Tongue (tissue), 2 donors: Measurements from ENCODE around the gene P2RX5. TPM values are rescaled to one million over a fixed set of nuclear protein-coding genes. Genes with fewer than 3 reads are reported as not detected.

ENCODE experiments used
- DNase-seq: peaks from one replicate; pipeline ENCODE4 v3.0.0-alpha.2; 2015
- total RNA-seq: library from RNA; depleted of rRNA; stranded (reverse); fragments of >200 nt; gene quantifications from one replicate; pipeline ENCODE4 v1.2.3, GENCODE V29; 2014

The P2RX5 gene
- total RNA-seq, 1 donor from 2014 or later, result 13.5 TPM

- no peak for DNase-seq
Measured at GRCh38 chr17:3681057-3681456, 14.9 kb downstream of the P2RX5 start.

GRCh38 chr17:3679531-3680126 is 16.3 kb downstream of the P2RX5 start:
- no peak for DNase-seq

- DNase-seq, result no peak
Measured at GRCh38 chr17:3678821-3679530, 17.0 kb downstream of the P2RX5 start.

- DNase-seq, result no peak
Measured at GRCh38 chr17:3678095-3678820, 17.7 kb downstream of the P2RX5 start.

- DNase-seq, result no peak
Measured at GRCh38 chr17:3675886-3676285, 20.1 kb downstream of the P2RX5 start.

GRCh38 chr17:3672571-3672970 is 23.4 kb downstream of the P2RX5 start:
- no peak for DNase-seq

GRCh38 chr17:3669548-3669947 is 26.4 kb downstream of the P2RX5 start:
- no peak for DNase-seq

GRCh38 chr17:3669085-3669347 is 26.9 kb downstream of the P2RX5 start:
- no peak for DNase-seq

- peak; percentile 100 for DNase-seq
Measured at GRCh38 chr17:3668279-3669084, 27.5 kb downstream of the P2RX5 start, which contains the start of the genes EMC6 and TAX1BP3. EMC6 (plus strand) TSS chr17:3668812; CDS start chr17:3669147, 335 bp downstream. TAX1BP3 (minus strand) TSS chr17:3668578; CDS start chr17:3668526, 52 bp downstream.

- DNase-seq, result peak; percentile 95
Measured at GRCh38 chr17:3667366-3668278, 28.3 kb downstream of the P2RX5 start.

GRCh38 chr17:3666516-3666915 is 29.4 kb downstream of the P2RX5 start:
- DNase-seq, result no peak

- no peak for DNase-seq
Measured at GRCh38 chr17:3665834-3666233, 30.1 kb downstream of the P2RX5 start.

GRCh38 chr17:3663102-3664011 is 32.6 kb downstream of the P2RX5 start:
- DNase-seq, result no peak

GRCh38 chr17:3660311-3660891 is 35.6 kb downstream of the P2RX5 start:
- DNase-seq, result no peak

- DNase-seq, result peak; percentile 30
Measured at GRCh38 chr17:3659541-3660111, 36.3 kb downstream of the P2RX5 start.

GRCh38 chr17:3658784-3659449 is 37.0 kb downstream of the P2RX5 start:
- no peak for DNase-seq

- DNase-seq, result no peak
Measured at GRCh38 chr17:3657874-3658783, 37.8 kb downstream of the P2RX5 start.

- no peak for DNase-seq
Measured at GRCh38 chr17:3657588-3657869, 38.4 kb downstream of the P2RX5 start.
